Fibroblast of skin of left biceps (primary cell): ENCODE measurements around the gene GPR137B.

Source experiments
- DNase-seq, 2 experiments: peaks; one replicate each; pipeline ENCODE4 v3.0.0-alpha.2; 2013; ENCODE audit warnings: low read depth in 2 of 2

Gene GPR137B

GRCh38 chr1:236114076-236114747 is 28.1 kb upstream of the GPR137B start:
- no peak for DNase-seq

- no peak for DNase-seq
These were observed 24.6 kb upstream of the GPR137B start for GRCh38 chr1:236117710-236118109.

GRCh38 chr1:236119943-236120484 is 22.3 kb upstream of the GPR137B start:
- DNase-seq = no peak

GRCh38 chr1:236120721-236121153 is 21.6 kb upstream of the GPR137B start:
- DNase-seq = no peak

- no peak for DNase-seq
These were observed 20.2 kb upstream of the GPR137B start for GRCh38 chr1:236122176-236122575.

- no peak for DNase-seq
These were observed 18.8 kb upstream of the GPR137B start for GRCh38 chr1:236123563-236123962.

- DNase-seq = no peak
These were observed 17.4 kb upstream of the GPR137B start for GRCh38 chr1:236124965-236125364.

- DNase-seq = no peak
These were observed 15.3 kb upstream of the GPR137B start for GRCh38 chr1:236127045-236127444.

GRCh38 chr1:236128646-236129178 is 13.6 kb upstream of the GPR137B start:
- no peak for DNase-seq

- DNase-seq = no peak
These were observed 13.0 kb upstream of the GPR137B start for GRCh38 chr1:236129306-236129705.

- no peak for DNase-seq
These were observed 12.0 kb upstream of the GPR137B start for GRCh38 chr1:236130372-236130771.

GRCh38 chr1:236131916-236132315 is 10.4 kb upstream of the GPR137B start:
- DNase-seq = no peak

- DNase-seq = no peak
These were observed 9.8 kb upstream of the GPR137B start for GRCh38 chr1:236132420-236133046.

- no peak for DNase-seq
These were observed 9.0 kb upstream of the GPR137B start for GRCh38 chr1:236133339-236133738.

GRCh38 chr1:236133802-236134201 is 8.5 kb upstream of the GPR137B start:
- no peak for DNase-seq

- no peak for DNase-seq
These were observed 5.0 kb upstream of the GPR137B start for GRCh38 chr1:236137285-236137852.

GRCh38 chr1:236139495-236139894 is 2.8 kb upstream of the GPR137B start:
- DNase-seq = no peak

GRCh38 chr1:236140705-236141446 is 1.5 kb upstream of the GPR137B start:
- no peak for DNase-seq

GRCh38 chr1:236141447-236142252 is 689 bp upstream of the GPR137B start:
- no peak for DNase-seq

- DNase-seq = peak in 1 of 2 experiments; percentile 14
These were observed 987 bp downstream of the GPR137B start for GRCh38 chr1:236143104-236143948.
